Central memory CD4-positive, alpha-beta T cell (primary cell): Measurements from ENCODE around the gene PRR36.

Experiments
- DNase-seq: peaks from one replicate; pipeline ENCODE4 v3.0.0; 2022

Gene PRR36

DNA sequence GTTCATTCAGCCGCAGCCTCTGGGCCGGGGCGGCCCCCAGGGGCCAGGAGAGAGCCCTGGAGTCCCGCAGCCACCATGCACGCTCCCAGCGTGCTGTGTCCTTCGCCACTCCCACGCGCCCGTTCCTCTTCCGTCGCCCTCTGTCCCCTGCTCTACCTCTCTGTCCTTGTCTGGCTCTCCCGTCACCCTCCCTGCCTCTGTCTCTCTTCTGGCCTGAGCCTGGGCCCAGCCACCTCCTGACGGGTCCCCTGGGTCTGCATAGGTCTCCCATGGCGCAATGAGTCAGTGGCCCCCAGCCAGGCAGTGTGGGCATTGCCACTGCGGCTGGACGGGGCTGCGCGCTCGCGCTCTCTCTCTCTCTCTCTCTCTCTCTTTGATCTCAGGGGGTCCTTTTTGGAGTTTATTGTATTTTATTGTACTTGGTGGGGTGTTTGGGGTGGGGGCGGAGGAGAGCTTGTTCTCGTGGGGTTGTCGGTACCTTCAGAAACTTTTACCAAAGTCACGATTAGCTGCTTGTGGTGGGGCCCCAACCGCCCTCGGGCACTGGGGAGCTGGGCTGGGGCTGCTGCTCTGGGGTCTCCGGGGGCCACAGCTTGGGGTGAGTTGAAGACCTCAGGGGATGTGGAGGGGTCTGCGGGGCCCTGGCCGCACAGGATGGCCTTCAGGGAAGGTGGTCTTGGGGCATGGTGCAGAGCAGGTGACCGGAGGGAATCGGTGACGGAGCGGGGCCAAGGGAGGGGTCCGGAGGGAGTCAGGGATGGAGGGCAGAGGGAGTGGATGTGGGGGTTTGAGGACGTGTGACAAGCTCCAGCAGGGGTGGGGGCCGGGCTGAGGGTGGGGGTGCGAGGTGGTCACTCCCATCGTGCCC is 38.7 kb upstream of the PRR36 start:
- no peak for DNase-seq

DNA sequence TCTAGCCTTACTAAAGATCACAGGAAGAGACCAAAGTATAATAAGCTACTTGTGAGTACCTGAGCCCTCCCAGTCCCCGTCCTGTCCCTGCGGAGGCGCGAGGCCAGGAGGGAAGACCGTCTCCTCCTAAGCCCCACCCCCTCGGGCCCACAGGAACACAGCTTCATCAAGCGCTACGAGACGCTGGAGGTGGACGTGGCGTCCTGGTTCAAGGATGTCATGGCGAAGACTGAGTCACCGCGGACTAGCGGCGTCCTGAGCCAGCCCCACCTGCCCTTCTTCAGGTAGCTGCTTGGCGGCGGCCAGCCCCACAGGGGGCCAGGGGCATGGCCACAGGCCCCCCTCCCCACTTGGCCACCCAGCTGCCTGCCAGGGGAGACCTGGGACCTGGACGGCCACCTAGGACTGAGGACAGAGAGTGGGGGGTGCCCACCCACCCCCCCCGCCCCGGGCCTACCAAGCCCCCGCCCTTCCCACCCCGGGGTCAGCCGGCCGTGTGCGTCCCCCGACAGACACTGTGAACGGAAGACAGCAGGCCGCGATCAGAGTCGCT is 38.0 kb upstream of the PRR36 start:
- DNase-seq: no peak

DNA sequence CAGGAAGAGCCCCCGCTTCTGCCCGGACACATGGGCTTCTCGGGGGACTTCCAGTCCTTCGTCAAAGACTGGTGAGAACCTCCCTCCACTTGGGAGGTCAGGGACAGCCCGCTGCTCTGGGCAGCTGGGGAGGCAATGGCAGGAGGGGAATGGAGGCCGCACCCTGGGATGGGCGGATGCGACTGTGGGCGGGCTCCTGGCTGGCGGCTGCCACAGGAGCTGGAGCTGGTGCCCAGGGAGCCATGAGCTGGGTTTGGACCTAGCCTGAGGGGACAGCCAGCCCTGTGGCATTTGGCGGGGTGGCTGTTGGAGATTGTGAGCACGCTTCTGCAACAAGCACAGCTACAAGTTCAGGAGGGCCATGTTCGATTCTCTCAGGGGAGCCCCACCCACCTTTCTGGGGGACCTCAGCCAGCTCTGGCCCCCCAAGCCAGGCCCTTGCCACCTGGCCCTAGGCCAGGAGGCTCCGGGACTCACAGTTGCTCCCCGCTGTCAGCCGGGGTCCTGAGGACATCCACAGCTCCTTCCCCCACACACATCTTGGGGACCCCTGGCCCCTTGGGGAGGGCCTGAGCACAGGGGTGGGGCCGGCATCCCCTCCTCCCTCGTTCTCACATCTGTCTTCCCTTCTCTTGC is 37.4 kb upstream of the PRR36 start:
- no peak for DNase-seq

DNA sequence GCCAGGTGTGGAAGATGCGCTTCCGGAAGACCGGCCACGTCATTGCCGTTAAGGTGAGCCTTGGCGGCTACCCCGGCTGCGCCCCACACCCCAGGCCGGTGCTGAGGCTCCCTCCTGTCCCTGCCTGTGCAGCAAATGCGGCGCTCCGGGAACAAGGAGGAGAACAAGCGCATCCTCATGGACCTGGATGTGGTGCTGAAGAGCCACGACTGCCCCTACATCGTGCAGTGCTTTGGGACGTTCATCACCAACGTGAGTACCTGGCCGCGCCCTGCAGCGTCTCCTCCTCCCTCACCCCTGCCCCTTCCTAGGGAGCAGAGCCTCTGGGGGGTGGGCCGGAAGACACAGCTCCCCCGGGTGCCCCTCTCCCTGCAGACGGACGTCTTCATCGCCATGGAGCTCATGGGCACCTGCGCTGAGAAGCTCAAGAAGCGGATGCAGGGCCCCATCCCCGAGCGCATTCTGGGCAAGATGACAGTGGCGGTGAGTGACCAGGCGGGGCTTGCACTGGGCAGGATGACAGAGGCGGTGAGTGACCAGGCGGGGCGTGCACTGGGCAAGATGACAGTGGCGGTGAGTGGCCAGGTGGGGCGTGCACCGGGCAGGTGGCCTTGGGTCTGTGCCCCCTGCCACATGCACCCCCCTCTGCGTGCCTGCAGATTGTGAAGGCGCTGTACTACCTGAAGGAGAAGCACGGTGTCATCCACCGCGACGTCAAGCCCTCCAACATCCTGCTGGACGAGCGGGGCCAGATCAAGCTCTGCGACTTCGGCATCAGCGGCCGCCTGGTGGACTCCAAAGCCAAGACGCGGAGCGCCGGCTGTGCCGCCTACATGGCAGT is 36.4 kb upstream of the PRR36 start:
- no peak for DNase-seq

DNA sequence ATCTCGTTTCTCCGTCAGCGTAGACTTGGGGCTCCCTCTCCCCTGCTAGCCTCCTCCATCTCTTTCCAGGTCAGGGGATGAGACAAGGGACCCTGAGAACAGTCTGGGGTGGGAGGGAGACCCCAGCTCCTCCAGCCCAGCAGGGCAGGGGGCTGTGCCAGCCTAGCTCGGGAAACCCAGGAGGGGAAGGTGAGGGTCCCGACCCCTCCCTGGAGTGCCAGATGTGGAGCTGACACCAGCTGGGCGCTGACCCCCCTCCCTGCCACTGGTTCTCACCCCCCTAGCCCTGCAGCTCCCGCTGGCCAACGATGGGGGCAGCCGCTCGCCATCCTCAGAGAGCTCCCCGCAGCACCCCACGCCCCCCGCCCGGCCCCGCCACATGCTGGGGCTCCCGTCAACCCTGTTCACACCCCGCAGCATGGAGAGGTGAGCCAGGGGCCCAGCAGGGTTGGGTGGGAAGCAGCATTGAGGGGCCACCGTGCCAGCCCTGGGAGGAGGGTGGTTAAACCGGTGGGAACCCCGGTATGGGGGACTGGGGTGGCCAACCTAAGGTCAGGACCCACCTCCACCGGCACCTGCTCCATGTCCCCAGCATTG is 35.4 kb upstream of the PRR36 start:
- DNase-seq: no peak

DNA sequence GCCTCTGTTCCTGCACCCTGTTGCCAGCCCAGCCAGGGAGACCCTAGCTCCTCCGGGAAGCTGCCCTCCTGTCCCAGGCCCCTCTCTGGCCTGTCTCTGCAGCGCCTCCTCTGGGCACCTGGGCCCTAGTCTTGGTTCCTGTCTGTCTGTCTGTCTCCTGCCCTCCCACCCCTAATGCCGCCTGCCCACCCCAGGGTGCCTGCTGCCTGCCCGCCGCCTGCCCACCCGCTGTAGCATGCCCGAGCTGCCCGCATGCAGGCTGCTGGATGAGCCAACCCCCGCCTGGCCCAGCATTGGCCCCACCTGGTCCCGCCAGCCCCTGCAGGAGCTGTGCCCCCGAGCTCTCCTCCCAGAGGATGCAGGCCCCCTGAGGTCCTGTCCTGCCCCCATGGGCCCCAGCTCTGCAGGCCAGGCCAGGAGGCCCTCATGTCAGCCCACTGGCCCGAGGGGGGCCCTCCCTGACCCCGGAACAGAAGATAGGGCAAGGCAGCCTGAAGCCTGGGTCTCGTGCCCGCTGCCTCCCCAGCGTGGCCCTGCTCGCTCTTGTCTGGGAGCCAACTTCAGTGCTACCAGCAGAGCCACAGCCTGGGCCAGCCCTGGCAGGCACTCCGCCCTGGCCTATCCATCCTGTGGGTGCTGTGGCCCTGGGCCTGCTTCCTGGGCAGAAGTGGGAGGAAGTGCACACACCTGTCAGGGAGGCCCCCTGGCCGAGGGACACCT is 34.7 kb upstream of the PRR36 start:
- DNase-seq: no peak

DNA sequence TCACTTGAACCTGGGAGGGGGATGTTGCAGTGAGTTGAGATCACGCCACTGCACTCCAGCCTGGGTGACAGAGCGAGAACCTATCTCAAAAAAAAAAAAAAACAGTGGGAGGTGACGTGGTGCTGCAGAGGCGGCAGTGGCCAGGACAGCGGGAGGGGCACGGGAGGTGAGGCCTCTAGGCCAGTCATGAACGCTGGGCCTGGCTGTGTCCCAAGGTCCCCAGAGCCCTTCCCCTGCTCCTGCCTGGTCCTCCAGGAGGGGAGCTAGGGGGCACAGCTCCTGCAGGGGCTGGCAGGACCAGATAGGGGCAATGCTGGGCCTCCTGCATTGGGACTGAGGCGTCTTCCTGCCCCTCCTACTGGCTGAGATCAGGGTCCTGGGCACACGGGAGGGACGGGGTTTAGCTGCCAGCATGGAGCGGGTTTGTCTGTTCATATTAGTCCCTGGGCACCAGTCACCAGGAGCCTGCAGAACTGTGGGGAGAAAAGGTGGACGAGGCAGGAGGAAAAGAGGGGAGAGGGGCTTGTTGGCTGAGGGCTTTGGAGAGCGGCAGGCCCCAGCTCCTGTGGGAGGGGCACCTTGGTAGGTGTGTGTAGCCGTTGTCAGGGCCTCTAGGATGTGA is 34.0 kb upstream of the PRR36 start:
- no peak for DNase-seq

DNA sequence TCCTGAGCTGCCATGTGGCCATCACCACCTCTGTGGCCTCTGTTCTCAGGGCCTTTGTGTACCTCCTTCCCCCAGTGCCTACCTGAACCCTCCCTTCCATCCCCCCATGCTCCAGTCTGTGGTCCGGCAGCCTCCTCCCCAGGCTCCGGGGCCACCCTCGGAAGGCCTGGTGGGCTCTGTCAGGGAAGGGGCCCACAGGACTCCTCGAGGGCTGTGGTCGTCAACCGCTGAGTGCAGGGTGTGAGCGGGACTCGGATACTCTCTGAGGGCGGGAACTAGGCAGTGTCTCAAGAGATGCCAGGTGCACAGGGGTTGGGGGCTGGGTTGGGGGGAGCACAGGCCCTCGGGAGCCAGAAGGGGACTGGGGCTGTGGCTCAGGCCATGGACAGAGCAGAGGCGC is 33.4 kb upstream of the PRR36 start:
- no peak for DNase-seq

DNA sequence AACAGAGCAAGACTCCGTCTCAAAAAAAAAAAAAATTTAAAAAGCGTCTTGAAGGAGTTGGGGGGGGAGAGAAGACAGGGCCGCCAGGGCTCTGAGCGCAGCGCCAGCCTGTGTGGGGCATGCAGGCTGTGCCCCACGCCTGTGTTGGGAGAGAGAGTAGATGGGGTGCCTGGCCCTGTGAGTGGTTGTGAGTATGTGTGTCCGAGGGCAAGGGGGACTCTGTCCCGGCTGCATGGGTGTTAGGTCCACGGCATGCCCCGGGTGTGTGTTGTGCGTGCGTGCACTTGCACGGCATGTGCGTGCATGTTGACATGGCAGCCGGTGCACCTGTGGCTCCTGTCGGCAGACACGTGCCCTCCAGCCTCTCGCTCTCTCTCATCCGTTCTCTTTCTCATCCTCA is 32.9 kb upstream of the PRR36 start:
- DNase-seq: no peak

DNA sequence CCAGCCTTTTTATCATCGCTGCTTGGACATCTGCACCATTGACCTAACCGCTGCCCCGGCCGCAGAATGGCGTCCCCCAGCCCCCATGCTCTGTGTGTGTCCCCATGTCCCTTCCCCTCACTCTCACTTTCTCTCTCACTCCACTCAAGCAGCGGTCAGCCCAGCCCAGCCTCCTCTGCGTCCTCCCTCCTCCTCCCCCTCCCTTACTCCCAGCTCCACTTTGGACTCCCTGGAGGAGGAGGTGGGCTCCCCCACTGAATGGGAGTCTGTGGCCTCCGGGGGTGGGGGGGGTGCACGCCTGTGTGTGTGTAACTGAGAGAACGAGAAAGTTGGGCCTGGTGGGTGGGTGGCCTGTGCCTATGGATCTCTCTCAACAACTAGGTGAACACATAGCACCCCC is 31.7 kb upstream of the PRR36 start:
- no peak for DNase-seq

DNA sequence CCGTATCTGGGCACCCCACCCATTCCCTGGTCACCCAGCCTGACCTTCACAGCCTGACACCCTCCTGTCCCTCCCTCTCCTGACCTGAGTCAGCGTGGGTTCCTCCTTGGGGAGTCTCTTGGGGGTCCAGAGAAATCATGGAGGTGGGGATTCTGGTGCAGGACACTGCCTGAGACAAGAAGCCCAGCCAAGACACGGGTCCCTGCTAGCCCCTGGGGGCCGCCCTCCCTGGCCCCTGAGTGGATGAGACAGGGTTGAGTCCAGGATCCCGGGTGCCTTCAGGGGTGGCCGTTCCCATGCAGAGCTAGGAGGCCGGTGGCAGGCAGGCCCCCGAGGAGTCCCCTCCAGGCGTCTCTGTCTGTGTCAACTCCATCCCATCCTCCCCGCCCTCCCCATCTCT is 31.1 kb upstream of the PRR36 start:
- no peak for DNase-seq

DNA sequence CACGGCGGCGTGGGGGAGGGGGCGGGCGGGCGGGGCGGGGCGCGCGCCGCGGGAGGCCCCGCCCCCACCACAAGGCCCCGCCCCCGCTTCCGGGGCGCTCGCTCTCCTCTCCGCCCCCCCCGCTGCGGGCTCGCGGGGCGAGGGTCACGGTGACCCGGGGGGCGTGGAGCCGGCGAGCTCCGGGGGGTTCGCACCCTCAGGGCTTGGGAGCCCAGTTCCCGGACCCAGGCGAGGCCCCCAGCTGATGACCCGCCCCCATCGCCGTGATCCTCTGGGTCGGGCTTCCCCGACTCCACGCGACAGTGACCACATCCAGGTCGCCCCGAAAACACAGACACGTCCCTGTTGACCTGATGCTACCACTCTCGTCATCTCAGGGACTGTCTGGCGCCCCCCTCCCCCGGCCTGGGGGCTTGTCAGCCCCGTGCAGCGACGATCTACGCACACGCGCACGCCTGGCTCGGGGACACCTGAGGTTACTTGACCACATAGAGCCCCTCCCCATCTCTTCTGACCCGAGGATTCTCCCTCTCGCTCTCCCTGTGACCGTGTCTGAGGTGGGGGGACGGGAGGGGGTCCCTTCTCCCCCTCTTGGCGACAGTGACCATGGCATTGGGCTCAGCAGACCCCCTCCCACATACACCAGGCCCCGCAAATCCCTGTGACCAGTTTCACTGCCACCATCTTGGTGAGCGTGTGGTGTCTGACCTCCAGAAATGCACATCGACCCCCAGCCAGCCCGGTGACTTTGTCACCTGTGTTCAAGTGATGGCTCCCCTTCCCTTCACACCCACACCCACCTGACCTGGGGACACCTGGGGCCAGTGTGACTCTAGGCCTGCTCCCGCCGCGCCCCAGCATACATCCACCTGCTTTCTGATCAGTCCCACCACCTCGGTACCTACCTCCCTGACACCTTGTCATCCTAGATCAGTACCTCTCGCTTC is 30.2 kb upstream of the PRR36 start:
- peak; percentile 81 for DNase-seq

DNA sequence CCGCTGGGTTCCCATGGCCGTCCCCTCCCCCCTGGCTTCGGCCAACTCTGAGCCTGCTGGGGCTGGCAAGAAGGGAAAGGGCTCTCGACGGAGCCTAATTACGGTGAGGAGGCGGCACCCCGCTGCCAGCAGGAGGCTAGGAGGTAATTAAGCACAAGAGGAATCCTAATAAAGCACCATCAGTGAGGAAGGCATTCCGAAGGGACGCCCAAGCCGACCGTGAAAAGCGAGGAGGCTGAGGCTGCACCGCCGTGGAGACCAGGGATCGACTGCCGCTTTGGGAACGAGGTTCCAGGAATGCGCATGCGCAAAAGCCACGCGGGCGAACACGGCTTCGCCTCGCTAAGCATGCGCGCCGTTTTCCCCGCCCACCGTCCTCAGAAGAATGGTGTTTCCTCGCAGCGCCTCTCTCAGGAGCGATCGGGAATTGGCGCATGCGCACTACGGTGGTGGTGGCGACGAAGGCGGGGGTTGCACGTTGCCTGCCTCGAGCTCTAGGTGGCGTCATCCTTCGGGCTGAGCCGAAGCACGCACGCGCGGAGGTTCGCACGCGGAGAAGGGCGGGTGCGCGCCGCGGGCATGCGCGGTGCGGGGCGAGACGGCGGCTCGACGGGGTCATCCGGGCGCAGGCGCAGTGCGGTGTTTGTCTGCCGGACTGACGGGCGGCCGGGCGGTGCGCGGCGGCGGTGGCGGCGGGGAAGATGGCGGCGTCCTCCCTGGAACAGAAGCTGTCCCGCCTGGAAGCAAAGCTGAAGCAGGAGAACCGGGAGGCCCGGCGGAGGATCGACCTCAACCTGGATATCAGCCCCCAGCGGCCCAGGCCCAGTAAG is 29.3 kb upstream of the PRR36 start, which contains the start of gene MAP2K7:
MAP2K7 (plus strand) TSS at position 634 of the 830 bp plus-strand sequence; CDS start at position 702, 68 bp downstream.
- DNase-seq: peak; percentile 100

DNA sequence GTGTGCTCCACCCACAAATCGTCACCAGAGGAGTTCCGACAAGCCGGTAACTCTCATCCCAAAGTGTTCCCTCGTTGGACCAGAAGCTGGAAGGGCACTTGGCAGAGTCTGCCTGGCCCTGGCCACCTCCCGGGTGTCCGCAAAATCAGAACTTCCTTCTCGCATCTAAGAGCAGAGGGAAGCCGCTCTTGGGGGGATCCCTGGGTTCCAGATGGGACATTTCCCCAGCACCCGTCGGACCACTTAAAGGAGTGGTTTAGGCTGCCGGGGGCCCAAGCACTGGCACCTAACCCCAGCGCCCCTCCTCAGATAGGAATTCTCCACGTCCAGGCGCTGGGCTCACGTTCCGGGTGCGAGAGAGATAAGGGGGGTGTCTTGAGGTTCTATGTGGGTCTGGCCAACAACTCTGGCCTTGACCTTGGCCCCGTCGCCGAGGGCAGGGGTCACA is 28.6 kb upstream of the PRR36 start:
- no peak for DNase-seq

DNA sequence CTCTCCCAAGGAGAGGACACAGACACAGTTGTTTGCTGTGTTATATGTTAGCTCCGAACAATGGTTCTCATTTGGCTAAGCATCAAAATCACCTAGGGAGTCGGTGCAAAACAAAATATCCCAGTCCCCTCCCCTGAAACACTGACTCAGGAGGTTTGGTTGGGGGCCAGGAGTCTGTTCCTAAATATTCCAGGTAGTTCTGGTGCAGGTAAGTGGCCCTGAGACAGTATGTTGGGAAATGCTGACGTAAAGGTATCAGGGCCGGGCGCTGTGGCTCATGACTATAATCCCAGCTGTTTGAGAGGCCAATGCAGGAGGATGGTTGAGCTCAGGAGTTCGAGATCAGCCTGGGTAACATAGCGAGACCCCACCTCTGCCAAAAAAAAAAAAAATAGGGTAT is 27.1 kb upstream of the PRR36 start:
- no peak for DNase-seq

DNA sequence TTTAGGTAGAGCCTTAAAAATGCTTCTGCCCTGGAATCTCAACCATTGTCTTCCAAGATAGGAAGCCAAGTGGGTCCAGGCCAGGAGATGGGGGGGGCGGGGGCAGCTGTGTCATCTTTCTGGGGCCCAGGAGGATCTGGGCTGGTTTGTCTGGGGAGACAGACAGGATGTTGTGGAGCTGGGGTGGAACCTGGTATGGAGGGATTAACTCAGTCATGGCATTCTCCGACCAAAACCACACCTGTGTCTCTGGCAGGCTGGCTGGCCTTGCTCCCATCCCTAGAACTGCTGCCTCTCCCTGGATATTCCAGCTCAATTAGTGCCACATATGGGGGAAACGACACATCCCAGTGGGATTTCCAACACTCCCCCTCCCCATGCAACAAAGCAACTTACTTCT is 26.7 kb upstream of the PRR36 start:
- DNase-seq: no peak

DNA sequence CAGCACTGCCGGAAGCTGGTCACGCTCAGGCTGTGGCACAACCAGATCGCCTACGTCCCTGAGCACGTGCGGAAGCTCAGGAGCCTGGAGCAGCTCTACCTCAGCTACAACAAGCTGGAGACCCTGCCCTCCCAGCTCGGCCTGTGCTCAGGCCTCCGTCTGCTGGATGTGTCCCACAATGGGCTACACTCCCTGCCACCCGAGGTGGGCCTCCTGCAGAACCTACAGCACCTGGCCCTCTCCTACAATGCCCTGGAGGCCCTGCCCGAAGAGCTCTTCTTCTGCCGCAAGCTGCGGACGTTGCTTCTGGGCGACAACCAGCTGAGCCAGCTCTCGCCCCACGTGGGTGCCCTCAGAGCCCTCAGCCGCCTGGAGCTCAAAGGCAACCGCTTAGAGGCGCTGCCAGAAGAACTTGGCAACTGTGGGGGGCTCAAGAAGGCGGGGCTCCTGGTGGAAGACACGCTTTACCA is 26.2 kb upstream of the PRR36 start:
- DNase-seq: no peak

DNA sequence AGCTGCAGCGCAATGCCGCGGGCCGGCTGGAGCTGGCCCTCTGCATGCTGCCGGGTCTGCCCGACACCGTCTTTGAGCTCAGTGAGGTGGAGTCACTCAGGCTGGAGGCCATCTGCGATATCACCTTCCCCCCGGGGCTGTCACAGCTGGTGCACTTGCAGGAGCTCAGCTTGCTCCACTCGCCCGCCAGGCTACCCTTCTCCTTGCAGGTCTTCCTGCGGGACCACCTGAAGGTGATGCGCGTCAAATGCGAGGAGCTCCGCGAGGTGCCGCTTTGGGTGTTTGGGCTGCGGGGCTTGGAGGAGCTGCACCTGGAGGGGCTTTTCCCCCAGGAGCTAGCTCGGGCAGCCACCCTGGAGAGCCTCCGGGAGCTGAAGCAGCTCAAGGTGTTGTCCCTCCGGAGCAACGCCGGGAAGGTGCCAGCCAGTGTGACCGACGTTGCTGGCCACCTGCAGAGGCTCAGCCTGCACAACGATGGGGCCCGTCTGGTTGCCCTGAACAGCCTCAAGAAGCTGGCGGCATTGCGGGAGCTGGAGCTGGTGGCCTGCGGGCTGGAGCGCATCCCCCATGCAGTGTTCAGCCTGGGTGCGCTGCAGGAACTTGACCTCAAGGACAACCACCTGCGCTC is 25.7 kb upstream of the PRR36 start:
- no peak for DNase-seq

DNA sequence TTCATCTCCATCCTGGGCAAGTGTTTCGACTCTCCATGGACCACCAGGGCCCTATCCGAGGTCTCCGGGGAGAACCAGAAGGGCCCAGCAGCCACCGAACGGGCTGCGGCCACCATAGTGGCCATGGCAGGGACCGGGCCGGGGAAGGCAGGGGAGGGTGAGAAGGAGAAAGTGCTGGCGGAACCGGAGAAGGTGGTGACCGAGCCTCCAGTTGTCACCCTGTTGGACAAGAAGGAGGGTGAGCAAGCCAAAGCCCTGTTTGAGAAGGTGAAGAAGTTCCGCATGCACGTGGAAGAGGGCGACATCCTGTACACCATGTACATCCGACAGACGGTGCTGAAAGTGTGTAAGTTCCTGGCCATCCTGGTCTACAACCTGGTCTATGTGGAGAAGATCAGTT is 24.8 kb upstream of the PRR36 start:
- no peak for DNase-seq
